ENCODE data around the gene CYP4F3.

CYP4F3 gene

GRCh38 chr19:15616183-15616582 lies 24.5 kb upstream of the CYP4F3 start:
- no peak for ATAC-seq (replicated peaks; ENCODE audit: extremely low read depth, poor library complexity, severe bottlenecking)
- no peak overlapping the region for H3K27ac Mint-ChIP-seq (ENCODE audit: low read depth)
- no peak overlapping the region for H3K4me3 Mint-ChIP-seq
- DNase-seq (ENCODE audit: low spot score in 2 of 2), result no peak
- H3K27me3 Mint-ChIP-seq, result peaks cover 76% of the 10 kb centered on the region
- H3K9me3 Mint-ChIP-seq, result no peaks in the 10 kb centered on the region
- H3K36me3 Mint-ChIP-seq (ENCODE audit: insufficient read depth), result no peaks in the 10 kb centered on the region
- no peaks in the 10 kb centered on the region for H3K4me1 Mint-ChIP-seq

- H3K4me3 Mint-ChIP-seq, result no peak overlapping the region
- no peaks in the 10 kb centered on the region for H3K9me3 Mint-ChIP-seq
These were observed 23.9 kb upstream of the CYP4F3 start for GRCh38 chr19:15616627-15617270.

GRCh38 chr19:15618321-15618720 lies 22.4 kb upstream of the CYP4F3 start:
- DNase-seq (ENCODE audit: low spot score in 2 of 2), result no peak
- peaks cover 85% of the 10 kb centered on the region for H3K27me3 Mint-ChIP-seq
- no peaks in the 10 kb centered on the region for H3K4me1 Mint-ChIP-seq
- H3K27ac Mint-ChIP-seq (ENCODE audit: low read depth), result no peak overlapping the region
- no peaks in the 10 kb centered on the region for H3K36me3 Mint-ChIP-seq (ENCODE audit: insufficient read depth)
- ATAC-seq (replicated peaks; ENCODE audit: extremely low read depth, poor library complexity, severe bottlenecking), result no peak
- no peak overlapping the region for H3K4me3 Mint-ChIP-seq
- no peaks in the 10 kb centered on the region for H3K9me3 Mint-ChIP-seq

More at GRCh38 chr19:15616627-15617270, 23.9 kb upstream of the CYP4F3 start:
- ATAC-seq (replicated peaks; ENCODE audit: extremely low read depth, poor library complexity, severe bottlenecking) (no peak), DNase-seq (ENCODE audit: low spot score in 2 of 2) (no peak)
- no peaks in the 10 kb centered on the region for H3K36me3 Mint-ChIP-seq (ENCODE audit: insufficient read depth)
- H3K27me3 Mint-ChIP-seq, result peaks cover 78% of the 10 kb centered on the region
- no peaks in the 10 kb centered on the region for H3K4me1 Mint-ChIP-seq
- H3K27ac Mint-ChIP-seq (ENCODE audit: low read depth), result no peak overlapping the region

GRCh38 chr19:15621801-15622200 lies 18.9 kb upstream of the CYP4F3 start:
- Mint-ChIP-seq H3K4me1 (no peaks in the 10 kb centered on the region), H3K27me3 (peaks cover 79% of the 10 kb centered on the region), H3K9me3 (no peaks in the 10 kb centered on the region), H3K4me3 (no peak overlapping the region), H3K27ac (ENCODE audit: low read depth) (no peak overlapping the region), H3K36me3 (ENCODE audit: insufficient read depth) (no peaks in the 10 kb centered on the region)
- ATAC-seq (replicated peaks; ENCODE audit: extremely low read depth, poor library complexity, severe bottlenecking) (no peak), DNase-seq (ENCODE audit: low spot score in 2 of 2) (no peak)

- Mint-ChIP-seq H3K27me3 (peaks cover 70% of the 10 kb centered on the region), H3K36me3 (ENCODE audit: insufficient read depth) (no peaks in the 10 kb centered on the region), H3K4me1 (no peaks in the 10 kb centered on the region), H3K27ac (ENCODE audit: low read depth) (no peak overlapping the region), H3K4me3 (no peak overlapping the region), H3K9me3 (no peaks in the 10 kb centered on the region)
- DNase-seq (ENCODE audit: low spot score in 2 of 2) (no peak), ATAC-seq (replicated peaks; ENCODE audit: extremely low read depth, poor library complexity, severe bottlenecking) (no peak)
These were observed 17.7 kb upstream of the CYP4F3 start for GRCh38 chr19:15622991-15623390.

GRCh38 chr19:15623711-15624318 lies 16.9 kb upstream of the CYP4F3 start:
- Mint-ChIP-seq H3K36me3 (ENCODE audit: insufficient read depth) (no peaks in the 10 kb centered on the region), H3K27me3 (peaks cover 70% of the 10 kb centered on the region), H3K4me3 (no peak overlapping the region), H3K4me1 (no peaks in the 10 kb centered on the region), H3K9me3 (no peaks in the 10 kb centered on the region), H3K27ac (ENCODE audit: low read depth) (no peak overlapping the region)
- ATAC-seq (replicated peaks; ENCODE audit: extremely low read depth, poor library complexity, severe bottlenecking) (no peak), DNase-seq (ENCODE audit: low spot score in 2 of 2) (no peak)

GRCh38 chr19:15628236-15629002 lies 12.3 kb upstream of the CYP4F3 start:
- Mint-ChIP-seq H3K27ac (ENCODE audit: low read depth) (no peak overlapping the region), H3K9me3 (no peaks in the 10 kb centered on the region), H3K36me3 (ENCODE audit: insufficient read depth) (peaks cover 1% of the 10 kb centered on the region), H3K4me1 (peaks cover 6% of the 10 kb centered on the region), H3K4me3 (no peak overlapping the region), H3K27me3 (peaks cover 51% of the 10 kb centered on the region)
- ATAC-seq (replicated peaks; ENCODE audit: extremely low read depth, poor library complexity, severe bottlenecking), result no peak
- DNase-seq (ENCODE audit: low spot score in 2 of 2), result no peak

- peaks cover 6% of the 10 kb centered on the region for H3K4me1 Mint-ChIP-seq
- H3K9me3 Mint-ChIP-seq, result no peaks in the 10 kb centered on the region
- peaks cover 1% of the 10 kb centered on the region for H3K36me3 Mint-ChIP-seq (ENCODE audit: insufficient read depth)
- peaks cover 50% of the 10 kb centered on the region for H3K27me3 Mint-ChIP-seq
- no peak overlapping the region for H3K27ac Mint-ChIP-seq (ENCODE audit: low read depth)
- no peak overlapping the region for H3K4me3 Mint-ChIP-seq
- ATAC-seq (replicated peaks; ENCODE audit: extremely low read depth, poor library complexity, severe bottlenecking) (peak; percentile 82), DNase-seq (ENCODE audit: low spot score in 2 of 2) (peak; percentile 82 to 95)
These were observed 11.5 kb upstream of the CYP4F3 start for GRCh38 chr19:15629003-15629880.

- ATAC-seq (replicated peaks; ENCODE audit: extremely low read depth, poor library complexity, severe bottlenecking) (no peak), DNase-seq (ENCODE audit: low spot score in 2 of 2) (no peak)
- H3K9me3 Mint-ChIP-seq, result no peaks in the 10 kb centered on the region
- peaks cover 6% of the 10 kb centered on the region for H3K4me1 Mint-ChIP-seq
- H3K27me3 Mint-ChIP-seq, result peaks cover 59% of the 10 kb centered on the region
- H3K27ac Mint-ChIP-seq (ENCODE audit: low read depth), result no peak overlapping the region
- H3K4me3 Mint-ChIP-seq, result no peak overlapping the region
- peaks cover 1% of the 10 kb centered on the region for H3K36me3 Mint-ChIP-seq (ENCODE audit: insufficient read depth)
These were observed 8.9 kb upstream of the CYP4F3 start for GRCh38 chr19:15631817-15632216.

GRCh38 chr19:15633082-15633835 lies 7.4 kb upstream of the CYP4F3 start:
- peaks cover 61% of the 10 kb centered on the region for H3K27me3 Mint-ChIP-seq
- DNase-seq (ENCODE audit: low spot score in 2 of 2), result no peak
- no peak overlapping the region for H3K27ac Mint-ChIP-seq (ENCODE audit: low read depth)
- no peak overlapping the region for H3K4me3 Mint-ChIP-seq
- peaks cover 1% of the 10 kb centered on the region for H3K36me3 Mint-ChIP-seq (ENCODE audit: insufficient read depth)
- ATAC-seq (replicated peaks; ENCODE audit: extremely low read depth, poor library complexity, severe bottlenecking), result no peak
- no peaks in the 10 kb centered on the region for H3K9me3 Mint-ChIP-seq
- H3K4me1 Mint-ChIP-seq, result peaks cover 6% of the 10 kb centered on the region

- peaks cover 6% of the 10 kb centered on the region for H3K4me1 Mint-ChIP-seq
- H3K27me3 Mint-ChIP-seq, result peaks cover 55% of the 10 kb centered on the region
- H3K27ac Mint-ChIP-seq (ENCODE audit: low read depth), result no peak overlapping the region
- H3K36me3 Mint-ChIP-seq (ENCODE audit: insufficient read depth), result peaks cover 1% of the 10 kb centered on the region
- DNase-seq (ENCODE audit: low spot score in 2 of 2) (no peak), ATAC-seq (replicated peaks; ENCODE audit: extremely low read depth, poor library complexity, severe bottlenecking) (no peak)
- H3K9me3 Mint-ChIP-seq, result no peaks in the 10 kb centered on the region
- no peak overlapping the region for H3K4me3 Mint-ChIP-seq
These were observed 6.6 kb upstream of the CYP4F3 start for GRCh38 chr19:15634105-15634504.

Data from central memory CD8-positive, alpha-beta T cell (primary cell).